CD4-positive, alpha-beta T cell treated with Interleukin-1 beta for 1 hour (primary cell): Measurements from ENCODE around the gene TBC1D5.

Experiments used
- DNase-seq, 2 donors: peaks; one replicate each; pipeline ENCODE4 v3.0.0-alpha.2; 2020 to 2022

TBC1D5 gene

DNA sequence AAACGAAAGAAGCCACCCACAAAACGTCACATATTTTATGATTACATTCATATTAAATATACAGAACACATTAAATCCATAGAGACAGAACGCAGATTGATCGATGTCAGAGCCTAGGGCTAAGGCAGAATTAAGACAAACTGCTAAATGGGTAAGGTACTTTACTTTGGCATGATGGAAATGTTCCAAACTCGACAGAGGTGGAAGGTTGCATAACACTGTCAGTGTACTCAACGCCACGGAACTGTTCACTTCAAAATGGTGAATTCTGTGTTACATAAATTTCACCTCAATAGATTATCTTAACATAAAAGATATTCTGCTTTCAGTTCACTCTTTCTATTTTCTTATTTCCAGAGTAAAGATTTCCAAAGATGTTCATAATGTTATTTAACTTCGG is 158.4 kb downstream of the TBC1D5 start:
- DNase-seq = no peak

DNA sequence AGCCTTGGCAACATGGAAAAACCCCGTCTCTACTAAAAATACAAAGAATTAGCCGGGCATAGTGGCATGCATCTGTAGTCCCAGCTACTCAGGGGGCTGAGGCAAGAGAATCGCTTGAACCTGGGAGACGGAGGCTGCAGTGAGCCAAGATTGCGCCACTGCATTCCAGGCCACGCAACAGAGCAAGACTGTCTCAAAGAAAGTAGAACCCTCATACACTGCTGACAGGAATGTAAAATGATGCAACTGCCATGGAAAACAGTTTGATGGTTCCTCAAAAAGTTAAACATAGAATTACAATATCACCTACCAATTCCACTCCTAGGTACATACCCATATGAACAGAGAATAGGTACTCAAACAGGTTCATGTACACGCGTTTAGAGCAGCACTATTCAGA is 158.9 kb downstream of the TBC1D5 start:
- no peak for DNase-seq

DNA sequence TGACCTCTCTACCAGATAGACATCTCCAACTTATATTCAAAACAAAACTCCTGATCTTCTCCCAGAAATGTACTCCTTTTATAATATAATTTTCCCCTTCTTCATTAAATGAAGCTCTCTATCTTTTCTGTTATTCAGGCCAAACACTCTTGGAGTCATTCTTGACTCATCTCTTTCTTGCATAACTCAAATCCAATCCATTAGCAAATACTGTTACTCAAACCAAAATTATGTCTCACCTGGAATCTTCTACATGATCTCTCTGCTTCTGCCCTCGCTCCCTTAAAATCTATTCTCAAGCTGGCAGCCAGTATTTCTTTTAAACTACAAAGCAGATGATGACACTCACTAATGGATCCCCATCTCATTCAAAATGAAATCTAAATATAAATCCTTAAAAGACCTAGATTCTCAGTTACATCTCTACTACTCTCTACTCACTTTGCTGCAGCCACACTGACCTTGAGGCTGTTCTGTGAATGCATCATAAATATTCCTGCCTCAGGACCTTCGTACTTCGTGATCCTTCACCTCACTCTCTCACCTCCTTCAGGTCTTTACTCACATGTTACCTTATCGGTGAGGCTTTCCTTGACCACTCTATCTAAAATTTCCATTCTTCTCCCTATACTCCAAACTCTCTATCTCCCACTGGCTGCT is 160.9 kb downstream of the TBC1D5 start:
- DNase-seq = no peak

DNA sequence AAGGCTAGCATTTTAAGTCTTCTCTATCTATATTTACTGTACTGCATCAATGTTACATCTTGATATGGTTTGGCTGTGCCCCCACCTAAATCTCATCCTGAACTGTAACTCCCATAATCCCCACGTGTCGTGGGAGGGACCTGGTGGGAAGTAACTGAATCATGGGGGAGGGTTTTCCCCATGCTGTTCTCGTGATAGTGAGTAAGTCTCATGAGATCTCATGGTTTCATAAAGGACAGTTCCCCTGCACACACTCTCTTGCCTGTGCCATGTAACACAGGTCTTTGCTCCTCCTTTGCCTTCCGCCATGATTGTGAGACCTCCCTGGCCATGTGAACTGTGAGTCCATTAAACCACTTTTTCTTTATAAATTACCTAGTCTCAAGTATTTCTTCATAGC is 161.5 kb downstream of the TBC1D5 start:
- no peak for DNase-seq

DNA sequence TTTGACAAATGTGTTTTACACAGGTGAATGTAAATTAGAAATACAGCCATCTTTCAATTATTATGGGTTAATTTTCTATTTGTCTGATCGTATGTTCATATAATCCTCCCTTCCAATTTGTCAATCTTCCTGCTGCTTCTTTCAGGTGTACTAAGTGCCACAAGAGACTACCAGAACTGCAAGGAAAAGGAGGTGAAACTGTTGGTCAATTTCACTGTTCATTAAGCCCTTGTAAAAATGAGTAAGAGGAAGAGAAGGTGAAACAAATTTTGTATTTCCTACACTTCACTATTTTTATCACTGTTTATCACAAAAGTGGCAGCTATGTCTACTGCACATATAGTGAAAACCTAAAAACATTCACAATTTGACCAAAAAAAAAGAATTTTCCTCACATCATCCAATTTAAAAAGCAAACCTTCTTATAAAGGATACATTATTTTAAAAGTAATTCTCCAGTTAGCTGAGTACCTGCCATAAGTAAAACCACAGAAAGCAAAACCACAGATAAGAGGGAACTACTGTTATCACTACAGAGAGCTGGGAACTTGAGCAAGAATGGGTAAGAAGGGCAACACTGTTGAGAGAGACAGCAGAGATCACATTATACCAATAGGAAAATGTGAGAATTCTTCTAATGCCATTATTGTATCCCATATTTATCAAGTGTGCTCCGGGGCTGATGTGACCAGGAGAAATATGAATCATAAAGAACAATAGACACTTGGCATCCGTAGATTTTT is 163.0 kb downstream of the TBC1D5 start:
- no peak for DNase-seq

DNA sequence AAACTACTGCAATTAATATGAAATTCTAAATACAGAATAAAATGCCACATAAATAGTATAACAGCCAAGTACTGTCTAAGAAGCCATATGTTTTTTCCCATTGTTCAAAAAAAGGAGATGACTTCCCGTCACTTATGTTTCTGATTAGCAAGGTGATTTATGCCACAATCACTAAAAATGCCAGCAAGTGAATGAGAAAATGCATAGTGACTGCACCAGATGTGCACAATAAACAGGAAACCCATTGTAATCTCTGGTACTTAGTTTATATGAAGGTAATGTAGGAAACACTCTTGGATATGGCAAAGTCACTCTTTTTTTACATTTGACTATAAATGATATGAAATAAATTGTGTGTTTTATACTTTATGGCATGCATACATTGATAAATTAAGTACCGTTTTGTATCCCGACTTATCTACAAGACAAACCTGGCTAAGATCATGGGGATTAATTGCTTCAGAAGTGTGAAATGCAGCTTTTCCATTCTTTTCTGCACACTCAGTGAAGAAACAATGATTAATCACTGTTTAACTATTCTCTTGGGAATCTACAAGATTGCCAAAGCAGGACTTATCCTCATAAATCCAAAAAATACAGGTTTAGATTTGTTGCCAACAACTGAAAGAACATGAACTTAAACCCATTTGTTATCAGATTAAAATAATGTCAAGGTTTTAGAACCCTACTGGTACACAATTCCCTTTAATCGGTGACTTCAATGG is 164.5 kb downstream of the TBC1D5 start:
- no peak for DNase-seq

DNA sequence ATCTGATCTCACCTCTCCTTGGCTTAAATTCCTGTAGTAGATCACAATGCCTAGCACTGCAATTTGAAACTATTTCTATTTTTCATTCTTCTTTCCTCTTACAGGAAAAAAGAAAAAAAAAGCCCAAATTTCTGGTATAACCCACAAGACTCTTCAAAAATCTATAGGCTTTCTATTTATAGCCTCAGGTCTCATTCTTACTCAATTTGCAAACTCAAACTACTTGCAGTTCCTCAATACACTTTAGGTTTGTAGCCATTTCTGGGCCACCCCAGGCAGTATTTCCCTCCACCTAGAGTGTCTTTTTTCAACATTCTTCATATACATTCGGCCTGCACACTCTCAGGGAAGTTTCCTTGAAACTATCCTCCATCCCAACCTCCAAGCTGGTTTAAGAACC is 169.0 kb downstream of the TBC1D5 start:
- no peak for DNase-seq

DNA sequence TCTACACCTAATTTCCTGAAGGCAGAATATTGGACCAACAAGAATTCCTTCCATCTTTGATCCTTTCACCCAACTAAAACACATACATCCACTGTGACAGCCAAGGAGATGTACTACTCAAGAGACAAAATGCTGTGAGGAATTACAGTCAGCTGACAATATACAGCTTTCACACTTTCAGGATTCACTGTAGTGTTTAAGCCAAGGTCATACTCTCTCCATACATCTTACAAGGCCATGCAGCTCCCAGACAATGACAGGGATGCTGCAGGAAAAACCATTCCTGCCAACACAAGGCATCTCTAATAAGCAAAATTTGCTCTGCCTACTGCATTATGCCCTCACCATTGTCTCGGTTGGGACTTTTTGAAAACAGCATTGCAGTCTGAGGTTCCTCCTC is 170.7 kb downstream of the TBC1D5 start:
- no peak for DNase-seq

DNA sequence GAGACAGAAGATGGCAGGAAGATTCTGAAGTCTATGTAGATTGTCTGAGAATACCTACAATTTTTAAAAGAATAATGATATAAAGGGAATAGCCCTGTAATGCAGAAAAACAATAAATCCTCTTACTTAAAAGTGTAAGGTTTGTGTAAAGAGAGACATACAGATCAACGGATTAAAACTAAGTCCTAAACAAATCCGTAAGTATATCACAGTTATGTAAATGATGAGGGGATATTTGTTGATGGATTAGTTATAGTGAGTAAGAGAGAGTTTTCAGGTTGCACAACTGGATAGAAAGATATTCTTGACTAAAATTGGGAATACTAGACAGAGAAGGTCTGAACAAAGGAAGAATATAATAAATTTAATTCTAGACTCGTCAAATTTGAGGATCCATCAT is 179.6 kb downstream of the TBC1D5 start:
- no peak for DNase-seq

DNA sequence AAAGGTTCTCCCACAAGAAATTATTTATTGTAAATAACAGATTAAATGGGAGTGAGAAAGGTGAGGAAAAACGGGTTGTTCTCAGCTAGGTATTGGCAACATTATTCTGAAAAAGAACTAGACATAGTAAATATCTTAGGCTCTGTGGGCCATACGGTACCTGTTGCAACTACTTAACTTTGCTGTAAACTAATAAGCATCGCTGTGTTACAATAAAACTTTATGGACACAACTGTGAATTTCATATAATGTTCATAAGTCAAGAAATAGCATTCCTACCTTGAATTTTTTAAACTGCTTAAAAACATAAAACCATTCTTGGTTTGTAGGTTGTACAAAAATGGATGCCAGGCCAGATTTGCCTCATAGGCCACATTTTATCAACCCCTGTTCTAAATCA is 183.9 kb downstream of the TBC1D5 start:
- no peak for DNase-seq

DNA sequence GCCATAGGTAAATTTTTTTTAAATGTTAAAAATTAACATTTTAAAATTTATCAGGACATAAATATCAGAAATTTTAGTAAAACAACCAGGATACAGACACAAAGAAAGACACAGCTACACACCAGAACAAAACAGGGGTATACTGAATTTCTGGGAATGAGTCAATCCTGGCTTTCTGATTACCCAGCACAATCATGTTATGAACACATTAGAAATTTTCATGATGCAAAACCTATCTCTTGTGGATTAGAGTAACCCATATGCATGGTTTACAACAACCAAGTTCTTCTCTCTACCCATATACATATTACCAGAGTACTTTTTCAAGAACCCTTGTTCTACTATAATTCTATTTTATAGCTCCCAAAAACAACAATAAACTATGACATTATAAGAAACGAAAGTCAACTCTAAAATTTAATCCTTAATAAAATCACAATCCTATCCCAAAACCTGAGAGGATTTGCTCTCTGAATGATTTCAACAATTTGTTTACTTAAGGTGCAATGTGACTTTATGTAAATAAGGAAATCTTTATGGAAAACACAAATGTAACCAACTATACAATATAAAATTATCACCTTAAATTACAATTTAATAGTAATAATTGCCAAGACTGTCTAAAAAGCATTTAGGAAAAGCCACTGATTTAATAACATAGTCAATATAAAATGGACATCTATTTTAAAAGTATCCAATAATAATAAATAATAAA is 184.5 kb downstream of the TBC1D5 start:
- no peak for DNase-seq

DNA sequence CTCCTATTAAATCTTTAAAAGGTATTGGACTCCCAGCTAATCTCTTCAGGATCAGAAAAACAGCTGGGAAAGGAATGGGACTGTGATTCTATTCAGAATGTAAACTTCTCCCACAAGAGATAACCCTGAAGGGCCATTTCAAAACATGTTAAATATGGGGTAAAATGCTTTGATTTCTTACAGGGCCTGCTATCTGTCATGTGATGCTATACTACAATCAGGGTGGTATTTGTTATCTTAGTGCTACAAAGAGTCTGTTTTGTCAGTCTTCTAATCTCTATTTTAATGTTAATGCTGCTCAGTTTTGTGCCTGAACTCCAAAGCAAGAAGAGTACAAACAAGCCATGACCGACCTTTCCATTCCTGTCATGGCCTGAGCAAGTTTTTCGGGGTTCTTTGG is 186.9 kb downstream of the TBC1D5 start:
- no peak for DNase-seq

DNA sequence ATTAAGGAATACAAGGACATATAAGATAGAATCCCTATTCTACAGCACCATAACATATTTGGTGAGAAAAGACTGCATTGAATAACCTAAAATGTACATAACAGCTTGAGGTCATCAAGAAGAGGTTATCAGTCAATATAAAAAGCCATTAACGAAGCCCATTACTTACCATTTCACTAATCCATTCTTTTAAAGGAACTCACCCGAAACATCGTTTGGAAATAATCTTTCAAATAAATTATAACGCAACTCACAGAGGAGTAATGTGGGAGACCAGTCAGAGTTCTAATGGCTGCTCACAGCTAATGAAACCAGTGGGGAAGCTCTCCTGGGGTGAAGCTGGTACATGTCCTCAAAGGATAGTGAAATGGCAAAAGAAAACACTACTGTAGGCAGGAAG is 188.4 kb downstream of the TBC1D5 start:
- DNase-seq = no peak

DNA sequence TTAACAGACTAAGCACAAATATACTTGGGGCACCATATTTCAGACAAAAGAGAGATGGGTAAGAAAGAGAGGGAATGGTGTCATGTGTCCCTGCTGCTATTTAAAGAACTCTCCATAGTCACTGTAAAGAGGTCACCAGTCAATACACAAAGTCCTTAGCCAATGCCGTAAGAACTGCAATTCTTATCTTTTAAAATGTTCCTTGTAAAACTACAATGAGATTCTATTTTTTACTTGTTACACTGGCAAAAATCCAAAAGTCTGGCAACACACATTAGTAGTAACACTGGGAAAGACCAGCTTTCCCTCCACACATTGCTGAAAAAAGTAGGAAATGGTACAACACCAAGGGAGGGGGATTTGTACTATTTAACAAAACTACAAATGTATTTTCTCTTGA is 189.4 kb downstream of the TBC1D5 start:
- no peak for DNase-seq

DNA sequence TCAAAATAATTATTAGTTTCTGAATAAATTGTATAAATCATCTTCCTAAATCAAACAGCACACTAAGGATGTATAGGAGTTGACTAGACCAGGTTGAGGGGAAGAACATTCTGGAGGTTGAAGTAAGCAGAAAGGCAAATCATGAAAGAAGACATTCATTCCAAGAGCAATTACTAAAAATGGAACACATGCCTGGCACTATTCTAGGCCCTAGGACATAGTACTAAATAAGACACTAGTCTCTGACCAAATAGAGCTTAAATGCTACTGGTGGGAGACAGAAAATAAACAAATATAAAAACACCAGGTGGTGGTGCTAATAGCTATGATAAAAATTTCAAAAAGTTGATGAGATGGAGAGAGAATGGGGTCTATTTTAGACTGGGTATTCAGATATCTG is 190.1 kb downstream of the TBC1D5 start:
- no peak for DNase-seq

DNA sequence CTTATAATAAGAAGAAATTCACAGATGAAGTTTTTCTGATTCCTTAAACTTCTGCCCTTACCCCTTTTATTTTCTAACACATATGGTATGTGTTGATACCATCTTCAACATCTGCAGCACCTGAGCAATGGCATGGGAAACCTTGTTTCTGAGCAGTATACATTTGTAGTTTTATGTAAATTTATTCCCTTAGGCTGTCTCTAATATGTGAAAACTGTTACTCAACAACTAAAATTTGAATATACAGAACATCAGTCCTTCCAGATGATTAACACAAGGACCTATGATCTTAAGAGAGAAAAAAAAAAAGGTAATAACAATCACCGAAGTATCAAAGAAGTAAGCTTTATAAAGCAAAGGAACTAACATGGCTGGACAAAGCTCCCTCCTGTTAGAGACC is 190.5 kb downstream of the TBC1D5 start:
- no peak for DNase-seq

DNA sequence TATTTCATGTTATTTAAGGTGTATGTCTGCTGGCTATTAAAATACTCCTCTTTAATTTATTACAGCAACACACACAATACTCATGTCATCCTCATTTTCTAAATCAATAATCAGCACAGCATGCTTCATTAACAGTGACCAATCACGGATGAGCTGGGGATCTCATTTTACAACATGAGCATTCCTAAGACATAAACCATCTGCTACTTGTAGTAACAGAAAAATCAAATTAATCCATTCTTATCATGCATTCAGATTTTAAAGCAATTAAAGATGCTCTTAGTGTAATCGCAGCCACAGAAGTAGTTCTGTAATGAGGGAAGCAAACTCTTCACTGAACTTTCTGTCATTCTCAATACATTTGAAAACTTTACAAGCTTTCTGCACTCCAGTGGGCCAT is 191.1 kb downstream of the TBC1D5 start:
- no peak for DNase-seq

DNA sequence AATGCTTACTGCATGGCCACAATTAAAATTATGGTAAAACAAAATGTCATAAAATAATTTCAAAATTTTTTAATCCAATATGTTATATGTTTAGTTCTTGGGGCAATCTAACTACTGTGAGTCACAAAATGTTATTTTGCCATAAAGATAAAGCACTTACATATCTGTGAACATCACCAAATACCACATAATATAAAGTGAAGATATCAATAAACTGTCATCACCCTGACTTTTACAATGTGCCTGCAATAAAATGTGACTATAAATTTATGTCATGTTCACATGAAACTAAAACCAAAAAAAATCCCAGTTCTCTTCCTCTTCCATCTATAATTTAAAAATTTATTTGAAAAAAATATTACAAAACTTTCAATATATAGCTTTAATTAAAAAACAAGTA is 191.8 kb downstream of the TBC1D5 start:
- no peak for DNase-seq

DNA sequence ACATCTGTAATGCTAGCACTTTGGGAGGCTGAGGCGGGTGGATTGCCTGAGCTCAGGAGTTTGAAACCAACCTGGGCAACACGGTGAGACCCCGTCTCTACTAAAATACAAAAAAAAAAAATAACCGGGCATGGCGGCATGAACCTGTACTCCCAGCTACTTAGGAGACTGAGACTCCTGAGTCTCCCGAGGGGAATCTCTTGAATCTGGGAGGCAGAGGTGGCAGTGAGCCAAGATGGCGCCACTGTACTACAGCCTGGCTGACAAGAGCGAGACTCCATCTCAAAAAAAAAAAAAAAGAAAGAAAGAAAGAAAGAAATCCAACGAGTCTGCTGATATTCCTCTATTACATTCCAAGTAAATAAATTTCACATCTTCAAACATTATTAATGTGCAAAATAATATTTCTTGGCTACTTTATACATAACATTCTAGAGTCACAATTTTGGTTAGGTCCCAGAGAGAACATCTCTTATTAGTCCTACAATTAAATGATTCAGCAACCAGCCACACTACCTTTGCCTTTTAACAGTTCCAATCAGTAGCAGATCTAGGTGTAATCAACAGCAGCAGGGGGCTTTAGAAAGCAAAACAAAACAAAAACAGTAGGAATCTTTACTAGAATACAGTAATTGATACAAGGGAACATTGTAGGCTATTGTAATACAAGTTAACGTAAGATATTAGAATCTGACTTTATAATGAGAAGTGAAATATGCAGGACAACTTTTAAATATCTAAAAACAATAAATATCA is 195.8 kb downstream of the TBC1D5 start:
- no peak for DNase-seq

DNA sequence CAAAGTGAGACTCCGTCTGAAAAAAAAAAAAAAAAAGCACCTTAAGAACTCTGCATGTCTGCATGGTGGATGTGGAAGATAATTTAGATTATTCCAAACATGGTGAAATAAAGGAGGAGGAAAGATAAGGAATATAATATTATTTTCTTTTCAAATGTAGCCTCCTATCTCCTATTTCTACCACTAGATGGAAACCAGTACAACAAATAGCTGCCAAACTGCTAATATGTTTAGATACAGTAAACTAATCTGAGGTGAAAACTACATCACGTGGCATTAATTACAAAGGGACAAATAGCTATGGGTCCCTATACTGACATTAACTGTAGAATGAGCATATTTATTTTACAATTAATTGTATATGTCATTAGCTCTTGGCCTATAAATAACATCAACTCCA is 197.8 kb downstream of the TBC1D5 start:
- DNase-seq = no peak

DNA sequence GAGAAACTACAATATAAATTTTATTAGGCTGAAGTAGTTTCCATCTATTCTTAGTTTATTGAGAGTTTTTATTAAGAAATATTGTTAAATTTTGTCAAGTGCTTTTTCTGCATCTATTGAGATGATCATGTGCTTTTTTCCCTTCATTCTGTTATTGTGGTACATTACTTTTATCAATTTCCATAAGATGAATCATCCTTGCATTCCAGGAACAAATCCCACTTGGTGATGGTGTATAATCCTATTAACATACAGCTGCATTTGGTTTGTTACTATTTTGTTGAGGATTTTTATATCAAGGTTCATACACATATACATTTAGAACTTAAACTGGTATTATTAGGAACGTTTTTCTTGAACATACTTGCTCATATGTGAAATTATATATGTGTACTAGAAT is 199.8 kb downstream of the TBC1D5 start:
- no peak for DNase-seq

DNA sequence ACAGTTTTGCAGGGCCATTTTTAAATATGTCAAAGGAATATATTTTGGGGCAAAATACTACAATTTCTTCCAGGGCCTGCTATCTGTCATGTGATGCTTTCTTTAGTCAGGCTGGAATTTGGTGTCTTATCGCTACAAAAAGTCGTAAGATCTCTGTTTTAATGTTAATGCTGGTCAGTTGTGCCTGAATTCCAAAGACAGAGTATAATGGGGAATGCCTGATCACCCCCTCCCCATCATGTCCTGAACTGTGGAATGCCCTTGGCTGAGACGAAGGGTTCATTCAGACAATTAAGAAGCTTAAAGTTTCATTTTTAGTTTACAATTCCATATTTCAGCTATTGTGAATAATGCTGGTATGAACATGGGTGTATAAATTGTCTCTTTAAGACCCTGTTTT is 203.0 kb downstream of the TBC1D5 start:
- DNase-seq = no peak

DNA sequence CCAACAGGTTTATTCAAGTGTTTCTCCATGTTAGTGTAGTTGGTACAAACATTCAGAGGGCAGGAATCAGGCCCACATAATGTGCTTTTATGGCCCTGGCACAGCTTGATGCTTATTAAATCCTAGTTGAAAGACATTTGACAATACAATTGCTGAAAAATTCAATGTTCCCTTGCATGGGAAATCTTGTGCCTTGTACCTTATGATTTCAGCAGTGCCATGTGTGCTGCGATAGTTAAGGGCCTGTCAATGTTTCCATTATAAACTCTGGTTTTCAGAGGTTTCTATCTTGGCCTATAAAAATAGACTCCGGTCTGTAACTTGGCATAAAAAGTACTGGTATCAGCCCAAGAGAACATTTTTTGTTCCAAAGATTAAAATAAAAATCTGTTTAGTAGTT is 207.2 kb downstream of the TBC1D5 start:
- DNase-seq = no peak
